ENCODE data around the gene CNGA2.

CNGA2 gene

DNA sequence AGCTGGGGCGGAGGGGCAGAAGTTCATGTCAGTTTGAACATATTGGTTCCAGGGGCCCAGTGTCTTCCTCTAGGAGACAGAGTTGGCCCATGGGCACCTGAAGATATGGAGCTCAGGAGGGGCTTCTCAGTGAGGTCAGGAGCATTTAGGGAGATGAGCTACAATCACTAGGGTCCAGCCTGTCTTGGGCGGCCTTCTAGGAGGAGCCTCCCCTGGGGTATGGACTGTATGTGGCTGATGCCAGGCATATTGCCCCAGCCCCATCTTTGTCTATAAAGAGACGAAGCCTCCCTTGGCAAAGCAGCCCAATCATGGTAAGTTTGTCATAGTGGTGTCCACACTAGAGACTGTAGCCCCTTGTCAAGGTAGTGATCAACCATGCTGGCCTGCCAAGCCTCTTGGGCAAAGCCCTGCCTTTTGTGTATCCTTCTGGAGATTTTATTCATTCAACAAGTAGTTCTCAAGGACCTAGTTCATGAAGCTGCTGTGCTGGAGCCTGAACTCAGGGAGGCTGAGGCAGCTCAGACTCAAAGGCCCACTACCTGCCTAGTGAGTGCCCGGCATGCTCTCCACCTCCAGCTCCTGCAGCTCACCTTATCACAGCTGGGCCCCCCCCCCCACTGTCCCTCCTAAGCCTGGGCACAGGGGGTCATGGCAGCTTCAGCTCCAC lies 5.4 kb upstream of the CNGA2 start:
- no peak overlapping the region for H3K4me3 ChIP-seq (ENCODE audit: low read depth, low read length)
- TF ChIP-seq, protein P1, sequence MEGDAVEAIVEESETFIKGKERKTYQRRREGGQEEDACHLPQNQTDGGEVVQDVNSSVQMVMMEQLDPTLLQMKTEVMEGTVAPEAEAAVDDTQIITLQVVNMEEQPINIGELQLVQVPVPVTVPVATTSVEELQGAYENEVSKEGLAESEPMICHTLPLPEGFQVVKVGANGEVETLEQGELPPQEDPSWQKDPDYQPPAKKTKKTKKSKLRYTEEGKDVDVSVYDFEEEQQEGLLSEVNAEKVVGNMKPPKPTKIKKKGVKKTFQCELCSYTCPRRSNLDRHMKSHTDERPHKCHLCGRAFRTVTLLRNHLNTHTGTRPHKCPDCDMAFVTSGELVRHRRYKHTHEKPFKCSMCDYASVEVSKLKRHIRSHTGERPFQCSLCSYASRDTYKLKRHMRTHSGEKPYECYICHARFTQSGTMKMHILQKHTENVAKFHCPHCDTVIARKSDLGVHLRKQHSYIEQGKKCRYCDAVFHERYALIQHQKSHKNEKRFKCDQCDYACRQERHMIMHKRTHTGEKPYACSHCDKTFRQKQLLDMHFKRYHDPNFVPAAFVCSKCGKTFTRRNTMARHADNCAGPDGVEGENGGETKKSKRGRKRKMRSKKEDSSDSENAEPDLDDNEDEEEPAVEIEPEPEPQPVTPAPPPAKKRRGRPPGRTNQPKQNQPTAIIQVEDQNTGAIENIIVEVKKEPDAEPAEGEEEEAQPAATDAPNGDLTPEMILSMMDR (IDR thresholded peaks at IDR 0.05; ENCODE audit: low read depth, low read length, missing control alignments), result no peak
- no peak for DNase-seq (ENCODE audit: low read depth)
- in situ Hi-C loops (cut with HindIII; ENCODE audit: low sequenced_read_pairs), result loop anchor here (25.0 kb wide), 1 partner anchor 908 kb away; the partner anchor contains the start of gene GABRQ

- H3K4me3 ChIP-seq (ENCODE audit: low read depth, low read length), result no peak overlapping the region
- DNase-seq (ENCODE audit: low read depth), result no peak
- TF ChIP-seq, protein P1 (IDR thresholded peaks at IDR 0.05; ENCODE audit: low read depth, low read length, missing control alignments), result no peak
- in situ Hi-C loops (cut with HindIII; ENCODE audit: low sequenced_read_pairs), result loop anchor here (25.0 kb wide), 1 partner anchor 902 kb away; the partner anchor contains the start of gene GABRQ
Measured at GRCh38 chrX:151735219-151735618, 673 bp downstream of the CNGA2 start.

DNA sequence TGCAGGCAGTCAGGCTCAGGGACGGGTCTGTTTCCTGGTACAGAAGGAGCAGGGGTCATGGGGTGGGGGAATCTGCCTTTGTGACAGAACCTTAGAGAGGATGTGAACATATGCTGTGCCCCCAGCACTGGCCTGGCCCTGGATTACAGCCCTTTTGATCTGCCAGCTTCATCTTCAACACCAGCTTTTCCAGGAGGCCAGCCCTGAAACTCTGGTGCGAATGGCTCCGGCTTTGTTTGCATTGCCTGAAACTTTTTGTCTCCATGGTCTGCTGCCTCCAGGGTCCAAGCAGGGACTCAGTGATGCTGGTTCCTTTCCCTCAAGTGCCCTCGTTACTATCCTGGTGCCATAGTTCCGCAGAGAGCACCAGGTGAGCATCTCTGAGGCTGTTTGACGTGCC lies 2.1 kb downstream of the CNGA2 start:
- no peak for DNase-seq (ENCODE audit: low read depth)
- TF ChIP-seq, protein P1 (IDR thresholded peaks at IDR 0.05; ENCODE audit: low read depth, low read length, missing control alignments), result no peak
- in situ Hi-C loops (cut with HindIII; ENCODE audit: low sequenced_read_pairs), result loop anchor here (25.0 kb wide), 1 partner anchor 901 kb away; the partner anchor contains the start of gene GABRQ
- no peak overlapping the region for H3K4me3 ChIP-seq (ENCODE audit: low read depth, low read length)

DNA sequence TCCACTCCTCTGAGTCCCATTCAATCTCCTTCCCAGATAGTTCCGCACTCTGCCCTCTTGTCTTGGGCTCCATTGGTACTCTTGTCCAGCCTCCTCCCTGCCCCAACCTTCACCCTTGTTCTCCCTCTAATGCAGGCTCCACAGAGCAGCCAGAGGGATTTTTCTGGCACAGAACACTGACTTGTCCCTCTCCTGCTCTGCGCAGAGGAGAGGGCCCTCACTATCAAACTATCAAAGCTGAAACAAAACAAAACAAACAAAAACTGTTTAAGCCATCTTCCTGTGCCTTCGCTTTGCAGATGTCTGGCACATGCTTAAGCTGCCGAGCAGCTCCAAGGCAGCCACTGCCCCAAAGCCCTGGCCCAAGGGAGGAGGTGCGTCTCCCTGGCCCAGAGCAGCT lies 2.9 kb downstream of the CNGA2 start:
- H3K4me3 ChIP-seq (ENCODE audit: low read depth, low read length), result no peak overlapping the region
- TF ChIP-seq, protein P1 (IDR thresholded peaks at IDR 0.05; ENCODE audit: low read depth, low read length, missing control alignments), result no peak
- in situ Hi-C loops (cut with HindIII; ENCODE audit: low sequenced_read_pairs), result loop anchor here (25.0 kb wide), 1 partner anchor 900 kb away; the partner anchor contains the start of gene GABRQ

DNA sequence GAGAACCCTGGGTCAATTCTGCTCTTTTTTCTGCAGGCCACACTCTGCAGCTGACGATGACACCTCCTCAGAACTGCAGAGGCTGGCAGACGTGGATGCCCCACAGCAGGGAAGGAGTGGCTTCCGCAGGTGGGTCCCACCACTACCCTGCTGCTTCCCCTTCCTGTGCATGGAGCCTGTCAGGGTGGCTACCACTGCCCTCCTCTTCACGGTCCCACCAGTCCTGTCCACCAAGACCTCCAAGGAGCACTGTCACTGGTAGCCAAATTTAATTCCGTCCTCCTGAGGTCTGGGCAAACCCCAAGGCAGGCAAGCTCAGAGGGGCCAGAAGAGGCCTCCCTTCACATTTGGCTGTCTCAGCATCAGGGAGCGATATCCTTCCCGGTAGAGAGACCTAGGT lies 4.2 kb downstream of the CNGA2 start:
- TF ChIP-seq, protein P1 (IDR thresholded peaks at IDR 0.05; ENCODE audit: low read depth, low read length, missing control alignments), result no peak
- no peak for DNase-seq (ENCODE audit: low read depth)
- no peak overlapping the region for H3K4me3 ChIP-seq (ENCODE audit: low read depth, low read length)
- in situ Hi-C loops (cut with HindIII; ENCODE audit: low sequenced_read_pairs), result loop anchor here (25.0 kb wide), 1 partner anchor 899 kb away; the partner anchor contains the start of gene GABRQ

More for the DNA sequence above, 2.9 kb downstream of the CNGA2 start:
- DNase-seq (ENCODE audit: low read depth), result no peak

DNA sequence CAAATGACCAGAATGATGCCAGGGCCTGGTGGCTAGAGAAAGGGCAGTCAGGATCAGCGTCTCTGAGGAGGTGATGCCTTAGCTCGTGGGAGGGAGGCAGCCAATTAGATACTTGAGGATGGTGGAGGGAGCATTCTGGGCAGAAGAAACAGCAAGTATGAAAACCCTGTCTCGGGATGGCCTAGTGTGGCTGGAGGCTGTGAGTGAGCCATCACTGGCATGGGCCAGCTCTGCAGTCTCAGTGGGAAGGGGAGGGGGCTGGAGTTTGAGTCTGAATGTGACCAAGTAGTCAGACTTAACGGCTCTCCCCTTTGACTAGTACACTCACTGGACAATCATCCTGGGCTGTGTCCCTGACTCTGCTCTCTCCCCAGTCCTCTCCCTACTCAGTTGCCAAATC lies 7.1 kb downstream of the CNGA2 start:
- no peak for DNase-seq (ENCODE audit: low read depth)
- TF ChIP-seq, protein P1 (IDR thresholded peaks at IDR 0.05; ENCODE audit: low read depth, low read length, missing control alignments), result no peak
- H3K4me3 ChIP-seq (ENCODE audit: low read depth, low read length), result no peak overlapping the region
- in situ Hi-C loops (cut with HindIII; ENCODE audit: low sequenced_read_pairs), result loop anchor here (25.0 kb wide), 1 partner anchor 896 kb away; the partner anchor contains the start of gene GABRQ

Data from astrocyte of the cerebellum (primary cell).